NCI-H1048 (cell line): ENCODE data around the gene RBM38.

ENCODE experiments used
- DNase-seq: peaks from one replicate; lab custom pipeline; 2025; lab: John Stamatoyannopoulos, UW

The RBM38 gene

DNA sequence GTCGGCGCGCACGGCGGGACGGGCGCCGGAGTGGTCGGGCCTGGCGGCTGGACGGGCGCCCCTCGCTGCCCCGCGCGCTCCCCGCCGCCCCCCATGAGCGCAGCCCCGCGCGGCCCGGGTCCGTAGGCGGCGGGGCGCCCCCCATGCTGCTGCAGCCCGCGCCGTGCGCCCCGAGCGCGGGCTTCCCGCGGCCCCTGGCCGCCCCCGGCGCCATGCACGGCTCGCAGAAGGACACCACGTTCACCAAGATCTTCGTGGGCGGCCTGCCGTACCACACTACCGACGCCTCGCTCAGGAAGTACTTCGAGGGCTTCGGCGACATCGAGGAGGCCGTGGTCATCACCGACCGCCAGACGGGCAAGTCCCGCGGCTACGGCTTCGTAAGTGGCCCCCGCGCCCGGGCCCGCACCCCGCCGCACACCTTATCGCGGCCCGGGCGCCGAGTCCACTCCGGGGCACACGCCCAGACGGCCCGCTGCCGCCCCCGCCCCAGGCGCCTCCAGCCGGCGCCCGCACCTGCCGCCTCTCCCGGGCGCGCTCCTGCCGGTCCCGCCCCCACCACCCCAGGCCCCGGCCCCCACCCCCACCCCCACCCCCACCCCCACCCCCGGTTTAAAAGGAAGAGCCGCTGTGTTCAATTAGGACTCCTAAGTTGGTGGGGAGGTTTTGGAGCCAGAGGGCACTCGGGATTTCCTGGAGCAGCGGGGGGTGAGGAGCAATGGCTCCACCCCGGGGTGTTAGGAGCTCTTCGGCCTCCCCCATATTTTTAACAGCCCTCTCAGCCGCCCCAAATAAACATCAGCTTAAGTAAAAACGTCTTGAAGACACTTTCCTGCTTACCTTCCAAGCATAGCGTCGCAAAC lies 474 bp downstream of the RBM38 start:
- no peak for DNase-seq

GRCh38 chr20:57392512-57393271 lies 1.5 kb downstream of the RBM38 start:
- DNase-seq = no peak

DNA sequence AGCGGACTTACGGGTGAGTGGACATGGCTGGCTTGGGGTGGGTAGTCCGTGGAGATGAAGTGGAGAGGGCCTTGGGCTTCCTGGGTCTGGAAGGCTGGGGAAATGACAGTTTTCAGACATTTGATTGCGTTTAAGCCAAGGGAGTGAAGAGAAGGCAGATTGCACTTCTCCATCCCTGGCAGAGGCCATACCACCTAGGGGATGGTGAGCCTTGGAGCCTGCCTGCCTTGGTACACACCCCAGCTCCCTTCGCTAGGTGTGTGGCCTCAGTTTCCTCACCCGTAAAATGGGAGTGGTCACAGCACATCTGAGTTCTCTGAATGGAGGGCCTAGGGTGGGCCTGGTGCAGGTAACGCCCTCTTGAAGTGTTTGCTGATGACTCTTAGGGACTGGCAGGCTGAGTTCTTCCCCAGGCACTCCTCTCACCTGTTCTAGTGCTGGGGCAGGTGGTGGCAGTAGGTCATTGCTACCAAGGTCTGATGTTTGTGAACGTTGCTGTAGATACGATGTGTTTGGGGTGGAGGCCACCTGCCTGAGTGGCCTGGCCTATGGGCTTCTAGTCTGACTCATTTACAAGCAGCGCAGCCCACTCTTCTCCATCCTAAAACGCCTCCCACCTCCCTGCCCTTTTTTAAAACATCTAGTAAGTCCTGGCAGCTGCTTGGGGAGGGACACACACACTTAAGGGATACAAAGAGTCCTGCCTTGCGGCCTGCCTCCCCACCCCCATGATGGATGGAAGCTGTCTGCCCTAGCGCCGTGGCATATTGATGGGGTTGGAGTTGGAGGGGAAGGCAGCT lies 2.3 kb downstream of the RBM38 start:
- DNase-seq = no peak

DNA sequence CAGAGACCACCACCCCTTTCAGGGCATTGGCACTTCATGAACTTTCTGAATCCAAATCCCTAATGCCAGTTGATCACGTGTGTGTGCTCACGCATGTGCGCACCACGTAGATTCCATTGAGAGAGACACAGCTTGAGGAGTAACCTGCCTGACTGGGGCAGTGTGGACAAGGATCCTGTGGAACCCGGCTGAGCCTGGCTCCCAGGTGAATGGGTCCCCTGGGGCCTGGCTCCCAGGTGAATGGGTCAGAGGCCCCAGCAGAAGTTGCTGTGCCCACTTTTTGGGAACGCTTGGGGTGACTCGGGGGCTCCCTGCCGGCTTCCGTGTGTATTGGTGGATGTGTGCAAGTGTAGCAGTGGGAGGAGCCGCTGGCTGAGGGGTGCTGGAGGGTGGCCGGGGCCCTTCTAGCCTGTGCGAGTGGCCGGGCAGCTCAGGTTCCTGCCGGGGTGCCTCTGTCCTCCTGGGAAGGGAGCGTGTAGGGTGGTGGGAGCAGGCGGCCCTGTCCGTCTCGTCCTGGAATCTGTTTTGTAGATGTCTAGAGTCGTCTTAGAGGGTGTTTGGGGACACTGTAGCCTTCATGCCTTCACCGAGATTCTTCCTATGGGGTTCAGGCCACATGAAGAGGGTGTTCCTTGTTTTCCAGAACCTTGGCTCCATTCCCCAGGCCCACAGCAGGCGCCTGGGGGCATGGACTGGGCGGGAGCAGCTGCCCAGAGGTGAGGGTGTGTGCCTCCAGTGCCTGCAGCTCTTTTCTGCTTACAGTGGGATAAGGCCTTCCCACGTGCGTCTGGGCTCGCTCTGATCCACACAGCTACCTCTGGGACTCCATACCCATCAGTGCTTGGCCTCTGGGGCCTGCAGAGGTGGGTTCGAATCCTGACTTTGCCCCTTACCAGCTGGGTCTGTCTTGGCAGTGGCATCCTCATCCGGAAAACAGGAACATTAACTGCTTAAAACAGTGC lies 3.2 kb downstream of the RBM38 start:
- no peak for DNase-seq

DNA sequence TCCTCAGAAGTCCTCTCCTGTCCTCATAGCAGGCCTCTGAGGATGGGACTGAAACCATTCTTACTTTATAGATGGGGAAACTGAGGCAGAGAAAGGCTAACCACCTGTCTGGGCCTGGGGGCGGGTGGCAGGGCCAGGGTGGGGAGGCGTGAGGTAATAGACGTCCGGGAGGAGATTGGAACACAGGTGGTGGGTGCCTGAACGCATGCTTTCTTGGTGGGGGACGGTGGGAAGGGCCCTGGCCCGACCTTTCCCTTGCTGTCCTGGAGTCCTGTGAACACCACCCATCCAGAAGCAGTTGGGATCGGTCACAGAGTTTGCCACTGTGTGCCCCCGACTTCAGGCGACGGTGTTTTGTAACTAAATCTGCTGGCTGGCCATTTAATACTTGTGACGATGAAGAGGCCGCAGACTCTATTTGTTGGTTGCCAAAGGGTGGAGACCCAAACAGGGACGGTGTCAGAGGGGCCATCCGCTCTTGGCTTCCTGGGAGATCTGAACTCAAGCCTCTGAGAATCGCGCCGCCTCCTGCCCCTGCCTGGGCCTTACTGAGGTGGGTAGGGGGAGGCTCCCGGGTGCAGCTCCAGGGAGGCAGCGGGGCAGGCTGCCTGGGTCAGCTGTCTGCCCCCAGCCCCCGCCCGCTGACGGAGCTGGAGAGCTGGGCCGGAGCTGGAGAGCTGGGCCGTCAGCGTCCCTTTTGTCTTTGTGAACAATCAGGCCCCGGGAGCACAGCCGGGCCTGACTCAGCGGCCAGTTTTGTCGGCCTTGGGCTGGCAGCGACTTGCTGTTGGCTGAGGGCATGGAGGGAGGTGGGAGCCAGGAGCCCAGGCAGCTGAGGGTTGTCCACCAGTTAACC lies 4.1 kb downstream of the RBM38 start:
- DNase-seq = no peak

DNA sequence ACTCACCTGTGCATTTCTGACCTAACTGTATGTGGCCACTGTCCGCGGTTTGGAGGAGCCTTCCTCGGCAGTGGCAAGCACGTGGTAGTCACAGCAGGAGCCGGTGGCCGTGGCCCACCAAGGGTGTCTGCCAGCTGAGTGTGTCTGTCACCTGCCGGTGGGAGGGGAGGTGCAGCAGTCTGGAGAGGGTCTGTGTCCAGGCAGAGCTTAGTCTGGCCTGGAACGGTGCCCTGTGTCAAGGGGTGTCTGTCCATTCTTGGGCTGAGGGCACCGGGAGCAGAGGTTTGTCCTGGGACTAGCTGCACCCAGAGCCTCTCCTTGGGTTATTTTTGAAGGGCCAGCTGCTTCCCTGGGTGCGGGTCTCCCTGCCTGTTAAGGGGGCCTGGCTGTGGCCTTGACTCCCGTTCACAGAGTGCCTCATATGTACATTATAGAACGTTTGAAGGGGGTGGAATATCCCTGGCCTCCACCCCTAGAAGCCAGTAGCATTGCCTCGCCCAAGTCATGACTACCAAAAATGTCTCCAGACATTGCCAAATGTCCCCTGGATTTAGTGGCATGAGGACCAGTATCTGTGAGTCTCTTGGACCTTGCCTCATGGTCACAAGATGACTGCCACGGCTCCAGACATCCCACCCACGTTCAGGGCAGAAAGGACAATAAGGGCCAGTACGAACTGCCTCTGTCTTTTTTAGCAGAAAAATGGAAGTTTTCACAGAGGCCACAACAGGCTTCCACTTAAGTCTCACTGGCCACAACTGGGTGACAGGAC lies 5.2 kb downstream of the RBM38 start:
- DNase-seq = no peak

DNA sequence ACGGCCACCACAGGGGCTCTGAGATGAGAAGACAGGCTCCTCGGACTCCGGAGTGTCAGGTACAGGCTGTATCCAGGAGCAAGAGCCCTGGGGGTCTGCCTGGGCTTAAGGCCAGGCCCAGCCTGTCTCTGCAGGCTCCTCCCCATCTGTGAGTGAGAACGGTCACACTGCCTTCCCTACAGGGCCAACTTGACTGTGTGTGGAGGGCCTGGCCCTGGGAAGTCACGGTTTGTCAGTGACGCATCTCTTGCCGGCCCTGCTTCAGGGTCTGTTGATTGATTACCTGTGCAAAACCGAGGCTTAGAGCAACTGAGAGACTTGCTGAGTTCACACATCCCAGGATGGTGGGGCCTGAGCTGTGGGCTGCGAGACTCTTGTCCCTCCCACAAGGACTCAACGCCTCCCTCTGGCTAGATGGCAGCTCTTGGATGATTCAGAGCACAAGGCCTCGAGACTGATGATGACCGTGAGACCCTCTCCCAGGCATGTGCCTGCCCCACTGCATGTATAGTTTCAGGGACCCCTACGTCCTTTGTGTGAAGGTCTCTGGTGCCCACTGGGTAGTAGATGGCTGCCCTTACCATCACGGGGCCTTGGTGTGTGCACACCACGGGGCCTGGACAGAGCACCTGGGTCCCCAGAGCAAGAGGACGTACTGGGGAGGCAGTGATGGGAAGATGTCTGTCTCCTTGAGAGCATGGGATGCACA lies 5.9 kb downstream of the RBM38 start:
- no peak for DNase-seq

- no peak for DNase-seq
Observed at GRCh38 chr20:57397693-57398108, 6.5 kb downstream of the RBM38 start.

DNA sequence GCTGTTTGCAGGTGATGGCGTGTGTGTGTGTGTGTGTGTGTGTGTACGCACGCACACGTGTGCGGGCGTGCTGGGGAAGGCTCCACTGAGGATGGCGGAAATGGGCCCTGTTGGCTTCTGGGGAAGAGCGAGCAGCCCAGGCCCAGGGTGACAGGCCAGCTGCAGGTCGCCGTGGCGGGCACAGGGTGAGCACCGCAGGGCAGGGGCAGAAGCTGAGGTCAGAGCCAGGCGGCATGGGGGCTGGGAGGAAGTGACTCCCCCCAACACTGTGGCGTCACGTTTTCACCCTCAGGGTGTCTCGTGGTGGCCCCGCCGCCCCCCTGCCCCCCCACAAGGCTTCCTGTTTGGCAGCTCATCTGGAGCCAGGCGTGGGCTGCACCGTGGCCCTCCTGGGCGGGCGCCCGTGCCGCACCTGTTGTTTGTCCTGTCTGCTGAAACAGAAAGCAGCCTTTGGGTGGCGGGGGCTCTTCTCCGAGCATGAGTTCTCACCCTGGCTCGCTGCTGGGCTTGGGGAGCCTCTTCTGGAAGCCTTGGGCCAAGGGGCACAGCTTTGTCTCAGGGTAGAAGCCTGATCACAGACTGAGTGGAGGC lies 7.1 kb downstream of the RBM38 start:
- DNase-seq = no peak

GRCh38 chr20:57398901-57399535 lies 7.8 kb downstream of the RBM38 start:
- DNase-seq = no peak

GRCh38 chr20:57399587-57400155 lies 8.5 kb downstream of the RBM38 start:
- no peak for DNase-seq

- DNase-seq = no peak
Observed at GRCh38 chr20:57400231-57400701, 9.1 kb downstream of the RBM38 start.

DNA sequence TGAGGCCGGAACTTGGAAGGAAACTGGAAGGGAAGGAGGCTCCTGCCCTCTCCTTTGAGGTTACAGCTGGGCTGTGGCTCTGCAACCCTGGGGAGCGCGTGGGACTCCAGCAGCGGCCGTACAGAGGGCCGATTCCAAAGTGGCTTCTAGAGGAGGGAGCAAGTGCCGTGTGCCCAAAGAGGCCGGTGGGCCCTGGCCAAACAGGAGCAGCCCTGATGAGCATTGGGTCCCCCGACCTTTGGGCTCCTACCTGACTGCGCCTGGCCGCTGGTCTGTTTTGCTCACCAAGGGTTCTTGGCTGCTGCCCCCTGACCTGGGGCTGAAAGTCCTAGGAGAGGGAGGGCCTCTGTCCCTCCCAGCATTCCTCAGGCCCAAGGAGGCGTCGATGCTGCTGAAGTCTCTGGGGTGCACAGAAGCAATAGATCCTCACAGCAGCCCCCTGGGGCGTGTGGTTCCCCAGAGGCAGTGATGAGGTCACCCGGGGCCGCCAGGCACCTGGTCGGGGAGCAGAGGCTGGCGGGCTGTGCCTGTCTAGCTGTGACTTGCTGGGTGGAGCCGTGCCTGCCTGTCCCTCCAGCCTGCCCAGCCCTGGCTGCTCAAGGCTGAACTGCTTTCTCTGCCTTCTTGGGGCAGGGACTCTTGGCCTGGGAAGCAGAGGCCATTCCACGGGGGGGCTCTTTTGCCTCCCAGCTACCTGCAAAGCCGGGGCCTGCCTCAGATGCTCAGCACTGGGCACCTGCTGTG lies 9.8 kb downstream of the RBM38 start:
- no peak for DNase-seq

DNA sequence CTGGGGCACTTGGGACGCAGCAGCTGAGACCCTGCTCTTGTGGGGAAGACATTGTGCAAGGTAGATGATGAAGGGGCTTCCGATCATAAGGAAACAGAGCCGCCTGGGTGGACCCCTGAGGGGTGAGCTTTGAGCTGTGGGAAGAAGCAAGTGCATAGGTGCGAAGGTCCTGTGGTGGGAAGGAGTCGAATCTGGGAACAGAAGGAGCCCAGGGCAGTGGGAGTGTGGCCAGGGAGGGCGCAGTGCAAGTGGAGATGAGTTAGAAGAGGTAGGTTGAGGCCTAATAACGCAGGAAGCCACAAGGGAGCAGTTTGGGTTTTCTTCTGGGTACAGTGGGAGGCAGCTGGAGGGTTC lies 10.3 kb downstream of the RBM38 start:
- DNase-seq = no peak

GRCh38 chr20:57402206-57403125 lies 11.3 kb downstream of the RBM38 start:
- no peak for DNase-seq

DNA sequence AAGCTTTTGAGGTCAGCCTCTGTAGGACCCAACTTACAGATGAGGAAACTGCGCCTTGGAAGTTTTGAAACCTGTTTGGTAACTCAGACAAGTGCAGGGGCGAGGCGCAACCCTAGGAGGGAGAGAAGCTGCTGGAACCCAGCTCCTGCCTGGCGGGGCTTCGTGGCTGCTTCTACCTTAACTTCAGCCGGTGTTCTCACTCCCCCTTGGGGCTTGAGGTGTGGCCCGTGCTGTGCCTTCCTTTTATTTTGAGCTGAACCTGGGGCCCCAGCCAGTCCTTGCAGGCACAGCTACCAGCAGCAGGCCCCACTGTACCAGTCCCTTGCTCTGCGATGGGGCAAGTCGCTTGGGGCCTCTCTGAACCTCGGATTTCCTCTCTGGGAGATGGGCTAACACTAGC lies 12.0 kb downstream of the RBM38 start:
- DNase-seq = no peak
